COLO829 (cell line): ENCODE results near the gene TPD52L1.
"Not testable (repeated sequence)": the region's sequence is repeated elsewhere in the genome, so short reads cannot be mapped to it uniquely, and the experiment has no call there.

ENCODE experiments used
- DNase-seq: peaks from one replicate; pipeline ENCODE4 v3.0.0; 2012; ENCODE audit warnings: low spot score

Gene TPD52L1

GRCh38 chr6:125142618-125143017, 11.0 kb upstream of the TPD52L1 start:
- no peak for DNase-seq

GRCh38 chr6:125144822-125145221, 8.8 kb upstream of the TPD52L1 start:
- no peak for DNase-seq

DNA sequence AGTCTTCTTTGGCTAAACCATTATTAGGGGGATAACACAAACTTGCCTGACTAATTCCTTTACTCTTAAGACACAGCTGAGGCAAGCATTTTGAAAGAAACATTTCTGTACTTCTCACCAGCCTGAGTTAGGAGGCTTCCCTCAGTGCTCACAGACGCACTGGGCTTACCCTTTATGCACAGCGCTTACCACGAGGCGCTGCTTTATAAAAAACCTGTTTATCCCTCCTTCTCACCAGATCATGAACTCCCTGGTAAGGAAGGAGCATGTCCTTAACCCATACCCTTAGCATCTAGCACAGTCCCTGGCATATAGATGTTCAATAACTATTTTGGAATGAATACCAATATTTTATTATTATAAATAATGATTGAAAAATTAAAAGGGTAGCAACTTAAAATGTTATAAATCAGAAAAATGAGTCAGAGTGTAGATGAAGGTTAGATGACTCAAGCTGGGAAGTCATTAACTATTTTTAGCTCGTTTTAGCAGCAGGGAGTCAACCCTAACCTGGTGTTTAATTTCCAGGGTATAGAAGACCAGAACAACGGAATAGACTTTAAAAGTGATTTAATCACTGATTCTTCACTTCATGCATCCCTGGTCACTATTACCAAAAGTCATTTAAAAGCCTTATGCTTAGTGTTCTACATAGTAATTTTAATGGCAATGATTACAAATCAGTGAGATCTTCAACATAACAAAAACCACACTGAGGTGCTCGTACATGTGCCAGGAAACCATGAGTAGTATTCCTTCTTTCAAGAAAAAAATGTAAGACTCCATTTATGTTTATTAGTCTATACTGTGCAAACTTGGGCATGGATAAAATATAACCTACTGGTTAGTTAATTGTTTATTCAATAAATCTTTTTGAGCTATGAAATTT, 4.1 kb upstream of the TPD52L1 start:
- DNase-seq: peak; percentile 28

- no peak for DNase-seq
Measured at GRCh38 chr6:125151700-125152099, 1.9 kb upstream of the TPD52L1 start.

DNA sequence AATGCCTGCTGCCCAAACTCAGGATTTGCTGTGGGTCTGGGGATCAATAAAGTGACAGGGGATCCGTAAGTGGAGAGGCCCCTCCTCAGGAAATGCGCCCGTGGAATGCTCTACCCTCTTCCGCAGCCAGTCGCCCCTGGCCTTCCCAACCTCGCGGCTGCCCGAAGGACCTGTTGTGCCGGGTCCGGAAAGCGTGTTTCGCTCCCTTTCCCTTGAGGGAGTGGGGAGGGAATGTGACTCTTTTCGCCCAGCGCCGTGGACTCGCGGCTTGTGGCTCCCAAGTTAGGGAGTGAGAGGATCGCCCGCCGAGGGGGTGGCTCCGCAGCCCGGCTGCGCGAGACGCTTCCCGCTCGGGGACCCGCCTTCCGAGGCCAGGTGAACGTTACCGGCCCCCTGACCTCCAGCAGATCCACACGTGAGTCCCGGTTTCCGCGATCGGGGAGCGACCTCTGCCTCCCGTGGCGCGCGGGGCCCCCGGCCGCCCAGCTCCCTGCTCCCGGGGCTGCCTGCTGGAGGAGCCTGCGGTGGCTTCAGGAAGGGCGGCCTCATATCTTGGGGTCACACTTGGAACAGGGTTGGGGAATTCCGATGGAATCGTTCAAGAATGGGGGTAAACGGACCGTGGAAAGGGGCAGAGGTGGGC, 666 bp downstream of the TPD52L1 start:
- no peak for DNase-seq

DNA sequence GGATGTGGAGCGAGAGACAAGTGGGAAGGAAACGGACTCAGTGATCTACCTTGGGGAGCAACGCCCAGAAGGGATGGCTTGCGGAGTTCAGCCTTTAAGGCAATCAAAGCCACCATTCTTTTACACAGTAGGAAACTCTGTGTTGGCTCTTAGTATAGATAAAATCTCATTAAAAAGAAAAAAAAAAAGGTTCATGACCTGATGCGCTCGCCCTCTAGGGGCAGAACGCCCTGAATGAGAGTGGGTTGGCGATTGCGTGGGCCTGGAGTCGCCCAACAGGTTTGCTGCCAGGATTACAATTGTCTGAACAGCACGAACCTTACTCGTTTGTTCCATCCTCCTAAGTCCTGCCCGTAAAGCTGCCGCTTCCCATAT, 1.2 kb downstream of the TPD52L1 start:
- DNase-seq: peak; percentile 76

DNA sequence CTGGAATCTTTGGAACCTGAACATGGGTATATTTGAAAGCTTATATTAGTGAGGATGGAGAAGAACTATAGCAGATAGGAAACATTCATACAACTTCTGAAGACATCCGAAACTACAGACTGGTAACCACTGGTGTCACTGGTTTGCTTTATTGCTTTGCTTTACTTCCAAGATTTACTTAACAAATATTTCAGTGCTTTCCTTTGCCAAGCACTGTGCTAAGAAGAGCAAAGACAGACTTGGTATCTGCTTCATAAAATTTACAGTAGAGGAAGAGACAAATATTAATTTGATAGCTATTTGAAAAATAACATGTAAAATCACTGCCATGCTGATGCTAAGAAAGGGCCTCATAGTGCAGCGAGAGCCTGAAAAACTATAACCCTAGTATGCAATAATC, 1.8 kb downstream of the TPD52L1 start:
- no peak for DNase-seq

GRCh38 chr6:125156496-125156895, 2.9 kb downstream of the TPD52L1 start:
- DNase-seq: no peak

- DNase-seq: no peak
Measured at GRCh38 chr6:125157280-125157679, 3.7 kb downstream of the TPD52L1 start.

DNA sequence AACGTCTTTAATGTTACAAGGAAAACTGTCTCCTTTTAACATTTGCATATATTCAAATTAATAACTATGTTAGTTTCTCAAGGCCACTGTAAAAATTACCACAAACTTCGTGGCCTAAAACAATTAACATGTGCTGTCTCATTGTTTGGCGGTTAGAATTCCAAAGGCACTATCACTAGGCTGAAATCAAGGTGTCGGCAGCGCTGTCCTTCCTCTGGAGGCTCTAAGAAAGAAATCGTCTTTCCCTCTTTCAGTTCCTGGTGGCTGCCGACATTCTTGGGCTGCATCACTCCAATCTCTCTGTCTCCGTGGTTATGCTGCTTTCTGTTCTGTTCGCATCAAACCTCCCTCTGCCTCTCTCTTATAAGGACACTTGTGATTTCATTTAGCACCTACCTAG, 4.2 kb downstream of the TPD52L1 start:
- DNase-seq: no peak

DNA sequence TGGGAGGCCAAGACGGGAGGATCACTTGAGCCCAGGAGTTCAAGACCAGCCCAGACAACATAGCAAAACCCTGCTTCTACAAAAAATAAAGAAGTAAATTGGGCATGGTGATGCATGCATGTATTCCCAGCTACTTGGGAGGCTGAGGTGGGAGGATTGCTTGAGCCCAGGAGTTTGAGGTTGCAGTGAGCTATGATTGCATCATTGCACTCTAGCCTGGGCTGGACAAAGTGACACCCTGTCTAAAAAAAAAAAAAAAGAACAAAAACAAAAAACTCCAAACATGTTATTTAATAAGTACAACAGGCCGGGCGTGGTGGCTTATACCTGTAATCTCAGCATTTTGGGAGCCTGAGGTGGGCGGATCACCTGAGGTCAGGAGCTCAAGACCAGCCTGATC, 9.8 kb downstream of the TPD52L1 start:
- not testable (repeated sequence) for DNase-seq

DNA sequence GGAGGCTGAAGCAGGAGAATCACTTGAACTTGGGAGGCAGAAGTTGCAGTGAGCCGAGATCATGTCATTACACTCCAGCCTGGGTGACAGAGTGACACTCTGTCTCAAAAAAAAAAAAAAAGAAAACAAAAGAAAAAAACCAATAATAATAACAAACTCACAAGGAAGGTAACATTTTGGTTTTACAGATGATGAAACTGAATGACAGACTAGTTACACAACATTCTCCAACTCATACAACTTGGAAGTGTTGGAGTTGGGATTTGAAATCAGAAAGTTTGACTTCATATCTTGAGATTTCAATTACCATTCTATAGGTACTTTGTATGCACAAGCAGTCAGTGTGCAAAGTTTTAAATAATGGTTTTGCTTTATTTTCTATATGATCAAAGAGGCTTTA, 10.2 kb downstream of the TPD52L1 start:
- DNase-seq: no peak

DNA sequence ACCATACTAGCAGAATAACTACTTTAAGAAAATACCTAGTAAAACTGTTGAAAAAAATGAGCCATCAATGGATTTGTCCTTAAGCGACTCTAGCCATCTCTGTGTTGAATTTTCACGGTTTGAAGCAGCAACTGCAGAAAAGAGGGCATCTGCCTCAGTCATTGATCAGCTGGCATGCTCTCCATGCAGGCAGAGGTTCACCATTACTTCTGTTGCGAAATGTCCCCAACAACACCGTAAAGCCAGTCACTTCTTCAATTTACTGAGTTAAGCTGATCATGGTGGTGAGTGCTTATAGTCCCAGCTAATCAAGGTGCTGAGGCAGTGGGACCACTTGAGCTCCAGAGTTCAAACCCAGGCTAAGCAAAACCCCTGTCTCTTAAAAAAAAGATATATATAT, 11.1 kb downstream of the TPD52L1 start:
- DNase-seq: no peak

GRCh38 chr6:125165256-125165655, 11.7 kb downstream of the TPD52L1 start:
- no peak for DNase-seq

DNA sequence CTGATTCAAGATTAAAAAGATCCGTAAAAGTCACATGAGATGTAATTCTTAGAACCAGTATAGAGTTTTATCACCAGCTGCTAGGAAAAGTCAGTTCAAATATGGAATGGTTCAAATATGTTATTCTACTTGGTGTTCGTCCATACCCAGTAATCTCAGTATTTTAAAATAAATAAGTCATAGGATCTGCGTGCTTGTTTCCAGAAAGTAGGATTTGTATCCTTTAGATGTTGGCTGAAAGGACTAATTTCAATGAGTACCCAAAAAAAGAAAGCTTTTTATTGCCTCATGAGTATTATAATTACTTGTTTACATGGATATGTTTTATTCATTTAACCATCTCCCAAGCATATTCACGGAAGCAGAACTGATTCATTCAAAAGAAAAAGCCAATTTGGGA, 12.2 kb downstream of the TPD52L1 start:
- DNase-seq: no peak

DNA sequence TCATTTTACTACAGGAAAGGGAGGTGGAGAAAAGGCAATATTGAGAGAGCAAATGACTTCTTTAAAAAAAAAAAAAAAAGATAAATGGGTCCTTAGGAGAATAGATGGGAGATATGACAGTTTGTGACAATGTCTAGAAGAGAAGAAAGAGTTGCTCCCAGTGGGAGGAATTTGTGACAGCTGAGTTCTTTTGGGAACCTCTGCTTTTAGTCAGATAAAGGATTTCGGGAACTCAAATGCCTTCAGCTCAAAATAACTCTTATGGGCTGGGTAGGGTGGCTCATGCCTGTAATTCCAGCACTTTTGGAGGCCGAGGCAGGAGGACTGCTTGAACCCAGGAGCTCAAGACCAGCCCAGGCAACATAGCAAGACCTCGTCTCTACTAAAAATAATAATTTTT, 13.1 kb downstream of the TPD52L1 start:
- no peak for DNase-seq

GRCh38 chr6:125167579-125167978, 14.0 kb downstream of the TPD52L1 start:
- no peak for DNase-seq

GRCh38 chr6:125169058-125169457, 15.5 kb downstream of the TPD52L1 start:
- DNase-seq: no peak

DNA sequence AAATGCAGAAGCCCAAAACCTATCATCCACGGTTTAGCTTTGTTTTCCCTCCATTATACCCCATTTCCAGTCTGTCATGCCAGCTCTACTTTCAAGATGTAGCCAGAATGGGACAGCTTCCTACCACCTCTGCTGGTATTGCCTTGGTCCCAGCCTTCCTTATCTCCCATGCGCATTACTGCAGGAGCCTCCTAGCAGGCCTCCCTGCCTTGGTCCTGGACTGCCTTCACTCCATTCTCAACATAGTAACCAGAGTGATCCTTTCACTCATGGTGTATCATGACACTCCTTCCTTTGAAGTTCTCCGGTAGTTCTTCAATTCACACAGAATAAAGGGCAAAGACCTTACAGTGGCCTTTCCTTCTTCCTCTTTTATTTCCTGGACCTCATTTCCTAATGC, 15.9 kb downstream of the TPD52L1 start:
- DNase-seq: no peak

DNA sequence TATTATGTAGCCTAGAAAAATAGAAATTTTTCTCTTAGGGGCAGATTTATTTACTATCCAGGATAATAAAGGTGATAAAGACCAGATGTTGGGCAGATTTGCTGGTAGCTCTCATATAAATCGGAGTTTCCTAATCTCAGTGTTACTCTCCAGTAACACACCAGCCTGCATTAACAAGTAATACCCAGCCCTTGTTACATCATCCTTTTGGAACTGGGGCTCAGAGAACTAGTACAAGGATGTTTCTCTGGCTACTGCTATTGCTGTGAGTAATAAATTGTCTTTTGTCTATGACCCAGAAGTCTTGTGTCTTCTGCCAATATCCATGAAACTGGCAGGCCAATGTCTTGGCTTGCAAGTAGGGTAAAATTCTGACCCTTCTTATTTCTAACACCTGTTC, 16.8 kb downstream of the TPD52L1 start:
- no peak for DNase-seq

- no peak for DNase-seq
Measured at GRCh38 chr6:125173341-125174095, 19.9 kb downstream of the TPD52L1 start.

- no peak for DNase-seq
Measured at GRCh38 chr6:125174626-125175025, 21.1 kb downstream of the TPD52L1 start.

DNA sequence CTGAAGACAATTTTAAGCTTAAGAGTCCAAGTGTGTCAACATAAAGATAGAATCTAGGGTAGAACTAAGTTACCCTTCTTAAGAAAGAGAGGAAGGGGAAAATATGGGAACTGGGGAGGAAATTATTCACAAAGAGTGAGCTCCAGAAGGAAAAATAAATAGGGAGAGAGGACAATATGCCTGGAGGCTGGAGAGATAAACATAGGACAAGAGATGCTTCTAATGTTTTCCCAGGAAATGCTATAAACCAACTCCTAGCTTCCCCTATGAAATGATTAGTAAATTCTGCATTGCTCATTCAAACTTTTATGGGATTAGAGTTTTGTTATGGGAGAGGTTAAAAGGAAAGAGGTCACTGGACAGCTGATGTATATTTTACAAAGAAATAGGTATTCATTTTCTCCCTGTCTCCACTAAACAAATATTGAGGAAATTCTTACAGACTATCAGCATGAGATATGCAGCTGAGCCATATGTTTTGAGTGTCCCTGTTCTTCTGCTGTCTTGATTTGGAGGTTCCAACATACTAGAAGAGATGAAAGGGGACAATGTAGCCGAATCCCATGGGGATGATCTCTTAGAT, 22.0 kb downstream of the TPD52L1 start:
- no peak for DNase-seq
